NCI-H446 treated with DMSO at 0.1 percent for 48 hours (cell line): ENCODE data around the gene MFSD6L.
"Not testable (repeated sequence)": the region's sequence is repeated elsewhere in the genome, so short reads cannot be mapped to it uniquely, and the experiment has no call there.

Experiments used
- DNase-seq: peaks from one replicate; lab custom pipeline; 2025; lab: John Stamatoyannopoulos, UW

The MFSD6L gene

GRCh38 chr17:8826808-8827435, 27.8 kb upstream of the MFSD6L start:
- no peak for DNase-seq

GRCh38 chr17:8825802-8826201, 26.6 kb upstream of the MFSD6L start:
- DNase-seq: no peak

DNA sequence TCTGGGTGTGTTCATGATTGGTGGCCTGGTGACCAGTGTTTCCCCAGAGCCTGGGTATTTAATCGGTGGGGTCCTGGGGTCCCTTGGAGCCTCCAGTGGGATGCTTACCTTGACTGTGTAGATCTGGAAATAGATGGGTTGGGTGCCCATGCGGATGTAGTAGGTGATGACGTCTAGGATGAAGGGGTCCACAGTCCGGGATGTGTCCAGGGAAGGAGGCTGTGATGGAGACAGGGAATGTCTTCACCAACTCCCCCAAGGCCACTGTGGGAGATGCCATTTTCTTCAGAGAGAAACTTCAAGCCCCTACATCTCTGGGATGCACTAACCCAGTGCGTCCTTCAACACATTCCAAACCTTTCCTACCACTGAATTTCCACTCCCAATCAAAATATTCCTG, 24.1 kb upstream of the MFSD6L start:
- no peak for DNase-seq

DNA sequence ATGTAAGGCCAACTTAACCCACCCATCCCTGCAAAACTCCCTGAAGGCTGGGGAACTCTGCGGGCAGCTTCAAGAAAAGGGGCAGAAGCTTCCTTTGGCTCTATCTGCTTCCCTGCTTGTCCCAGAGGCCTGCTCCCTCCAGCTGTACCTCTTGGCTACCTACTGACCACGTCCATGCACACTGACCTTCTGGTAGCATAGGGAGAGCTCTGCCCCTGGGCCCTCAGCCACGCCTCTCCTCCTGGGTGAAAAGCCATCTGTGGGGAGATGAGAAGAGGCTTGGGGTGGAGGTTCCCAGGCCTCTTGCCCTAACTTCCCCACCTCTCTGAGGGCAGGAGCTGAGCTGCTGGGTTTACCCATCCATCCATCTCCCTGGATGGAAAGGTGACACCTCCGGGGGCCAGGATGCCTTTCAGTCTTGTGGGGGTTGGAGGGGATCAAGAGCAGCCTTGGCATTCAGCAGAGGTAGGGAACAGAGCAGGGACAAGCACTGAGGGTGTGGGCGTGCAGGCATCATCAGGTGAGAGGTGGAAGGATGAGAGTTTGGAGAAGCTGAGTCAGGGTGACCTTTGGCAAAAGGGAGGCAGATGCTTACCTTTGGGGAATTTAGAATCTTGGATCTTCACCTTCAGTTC, 23.4 kb upstream of the MFSD6L start:
- DNase-seq: no peak

DNA sequence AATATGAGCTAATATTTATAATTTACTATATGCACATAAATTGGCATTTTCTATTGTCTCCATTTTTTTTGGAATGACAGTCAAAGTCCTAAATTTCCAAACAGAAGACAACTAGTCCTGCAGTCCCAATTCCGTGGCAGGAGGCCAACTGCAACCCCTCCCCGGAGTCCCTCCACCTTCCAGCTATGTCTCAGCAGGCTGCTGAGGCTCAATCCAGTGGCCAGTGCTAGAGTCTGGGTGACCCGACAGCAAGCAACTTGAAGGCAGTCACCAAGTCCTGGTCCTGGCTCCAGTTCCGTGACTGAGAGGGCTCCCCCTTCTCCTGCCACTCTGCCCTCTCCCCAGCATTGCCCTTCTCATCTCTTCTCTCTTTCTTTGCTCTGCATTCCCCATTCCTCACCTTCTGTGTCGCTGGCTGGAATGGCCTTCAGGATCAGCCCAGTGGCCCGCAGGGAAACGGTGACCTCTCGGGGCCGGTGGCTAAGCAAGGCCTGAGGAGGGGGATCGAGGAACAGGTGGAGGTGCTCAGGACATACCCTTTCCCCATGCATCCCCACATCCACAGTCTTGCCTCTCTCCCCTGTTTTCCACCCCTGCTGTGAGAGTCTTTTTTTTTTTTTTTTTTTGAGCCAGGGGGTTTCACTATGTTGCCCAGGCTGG, 22.4 kb upstream of the MFSD6L start:
- DNase-seq: no peak

DNA sequence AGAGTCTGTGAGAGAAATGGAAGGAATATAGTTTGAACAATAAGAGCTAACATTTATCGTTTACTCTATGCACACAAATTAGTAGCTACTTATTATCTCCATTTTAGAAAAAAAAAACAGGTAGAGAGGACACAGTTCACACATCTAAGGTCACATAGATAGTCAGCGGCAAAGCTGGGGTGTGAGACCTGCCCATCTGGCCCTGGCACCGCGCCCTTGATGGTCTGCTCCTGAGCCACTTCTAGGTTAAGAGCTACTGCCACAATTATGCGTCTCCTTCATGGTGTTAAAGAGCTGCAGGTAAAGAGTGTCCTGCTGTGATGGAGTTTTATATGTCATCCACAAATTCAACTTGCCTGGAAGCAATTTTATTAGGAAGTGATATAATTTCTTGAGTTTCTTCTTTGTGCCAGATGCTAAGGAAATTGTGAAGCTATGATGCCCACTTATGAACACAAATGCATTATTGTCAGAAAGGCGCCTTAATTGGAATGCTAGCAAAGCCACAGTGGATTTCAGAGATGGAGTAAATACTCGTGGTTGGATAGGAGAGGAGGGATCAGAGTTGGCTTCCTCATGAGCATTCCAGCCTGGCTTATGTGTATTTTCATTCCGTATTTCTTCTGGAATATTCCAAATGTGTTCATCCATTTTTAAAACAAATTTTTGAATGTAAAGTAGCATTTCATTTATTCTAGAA, 21.3 kb upstream of the MFSD6L start:
- DNase-seq: no peak

DNA sequence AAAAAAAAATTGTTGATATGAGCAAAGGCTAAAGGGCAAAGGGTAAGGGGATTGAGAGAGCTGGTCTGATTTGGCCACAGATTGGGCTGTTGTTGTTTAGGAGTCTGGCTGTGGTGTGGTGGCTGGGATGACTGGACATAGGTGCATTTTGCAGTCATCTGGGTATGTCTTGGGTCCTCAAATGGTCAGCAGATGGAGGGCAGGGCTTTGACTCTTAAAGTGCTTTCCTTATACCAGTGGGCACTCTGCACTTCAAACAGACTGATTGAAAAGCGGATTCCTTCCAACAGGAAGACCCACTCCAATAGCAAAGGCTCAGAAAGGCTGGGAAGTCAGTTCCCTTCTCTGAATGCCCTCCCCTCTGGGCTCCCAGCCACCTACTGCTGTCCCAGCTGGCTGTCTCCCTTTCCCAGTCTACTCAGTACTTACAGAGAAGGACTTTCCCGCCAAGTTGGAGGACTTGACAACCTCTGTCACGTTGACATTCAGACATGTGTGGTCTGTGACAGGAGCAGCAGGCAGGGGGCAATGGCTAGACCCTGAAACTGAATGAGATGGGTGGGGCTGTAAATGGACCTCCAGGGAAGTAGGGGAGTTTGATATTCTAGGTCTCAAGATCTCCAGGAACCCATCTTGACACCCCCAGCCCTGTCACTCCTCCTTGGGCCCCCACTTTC, 19.6 kb upstream of the MFSD6L start:
- DNase-seq: no peak

DNA sequence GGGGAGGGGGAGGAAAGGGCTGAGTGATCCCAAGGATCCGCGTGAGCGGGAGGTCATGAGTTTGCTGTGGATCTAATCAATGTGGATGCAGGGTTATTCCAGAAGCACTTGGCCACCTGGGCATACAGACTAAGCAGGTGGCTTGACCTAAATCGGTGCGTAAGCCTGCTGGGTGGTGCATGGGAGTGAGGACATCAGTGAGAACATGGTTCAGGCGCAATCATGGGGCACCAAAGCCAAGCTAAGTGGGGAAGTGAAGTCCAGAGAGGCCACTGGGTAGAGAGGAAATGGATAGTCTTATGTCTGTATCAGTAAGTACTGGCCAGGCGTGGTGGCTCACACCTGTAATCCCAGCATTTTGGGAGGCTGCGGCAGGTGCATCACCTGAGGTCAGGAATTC, 18.9 kb upstream of the MFSD6L start:
- no peak for DNase-seq

DNA sequence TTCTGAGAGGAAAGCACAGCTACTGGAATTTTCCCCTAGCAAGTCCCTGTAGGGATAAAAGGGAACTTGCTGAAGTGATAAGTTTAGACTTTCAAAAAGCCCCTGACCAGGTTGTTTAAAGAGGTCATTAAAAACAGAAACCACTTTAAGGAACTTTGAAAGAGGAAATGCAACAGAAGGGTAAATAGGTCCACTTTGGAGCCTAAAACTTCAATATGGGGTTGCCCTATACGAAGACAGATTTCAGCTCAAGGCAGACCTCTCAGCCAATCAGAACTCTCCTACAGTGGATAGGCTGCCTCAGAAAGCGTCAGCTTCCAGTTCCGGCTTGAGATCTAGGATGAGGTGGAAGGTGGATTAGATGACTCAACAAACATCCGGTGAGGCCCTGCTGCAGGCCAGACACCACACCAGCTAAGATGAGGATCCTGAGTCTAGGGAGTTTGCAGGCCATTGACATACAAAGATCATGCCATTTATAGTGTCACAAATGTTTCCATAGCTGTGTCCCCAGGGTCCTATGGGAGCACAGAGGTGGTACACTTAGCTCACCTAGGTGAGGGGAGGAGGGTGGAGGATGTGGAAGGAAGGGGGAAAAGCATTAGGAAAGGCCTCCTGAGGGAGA, 7.9 kb upstream of the MFSD6L start:
- DNase-seq: no peak

- DNase-seq: no peak
Observed at GRCh38 chr17:8806253-8806925, 7.2 kb upstream of the MFSD6L start.

DNA sequence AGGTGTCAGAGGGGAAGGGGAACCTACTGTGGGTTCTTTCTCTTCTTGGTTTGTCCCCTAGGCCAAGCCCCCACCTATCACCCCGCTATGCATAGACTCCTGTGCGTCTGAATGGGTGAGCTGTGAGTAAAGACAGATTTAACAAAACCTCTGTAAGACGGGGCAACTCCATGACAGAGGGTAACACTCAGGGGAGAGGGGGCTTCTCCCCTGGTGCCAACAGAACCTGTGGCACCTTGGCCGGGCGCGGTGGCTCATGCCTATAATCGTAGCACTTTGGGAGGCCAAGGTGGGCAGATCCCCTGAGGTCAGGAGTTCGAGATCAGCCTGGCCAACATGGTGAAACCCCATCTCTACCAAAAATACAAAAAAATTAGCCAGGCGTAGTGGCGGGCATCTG, 6.2 kb upstream of the MFSD6L start:
- DNase-seq: not testable (repeated sequence)

GRCh38 chr17:8803531-8804420, 4.6 kb upstream of the MFSD6L start:
- no peak for DNase-seq

- DNase-seq: no peak
Observed at GRCh38 chr17:8801135-8801840, 2.1 kb upstream of the MFSD6L start.

DNA sequence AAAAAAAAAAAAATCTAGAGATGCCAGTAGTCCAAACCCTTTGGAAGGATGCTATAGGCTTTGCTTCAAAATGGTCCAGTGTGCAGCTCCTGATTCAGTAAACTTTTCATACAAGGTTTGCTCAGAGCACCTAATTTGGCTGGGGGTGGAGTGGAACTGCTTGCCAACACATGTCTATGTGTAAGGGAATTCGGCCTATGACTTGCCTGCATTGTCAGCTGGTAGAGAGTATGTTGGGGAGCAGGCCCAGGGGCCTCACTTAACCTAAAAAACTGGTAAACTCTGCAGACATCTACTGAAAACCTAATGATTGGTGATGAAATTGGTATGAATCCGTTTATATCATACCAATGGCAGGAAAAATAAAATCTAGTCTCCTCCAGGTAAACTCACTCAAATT, 1.5 kb upstream of the MFSD6L start:
- DNase-seq: no peak

- no peak for DNase-seq
Observed at GRCh38 chr17:8799570-8800212, 526 bp upstream of the MFSD6L start.

GRCh38 chr17:8798176-8798845, 854 bp downstream of the MFSD6L start:
- DNase-seq: no peak

DNA sequence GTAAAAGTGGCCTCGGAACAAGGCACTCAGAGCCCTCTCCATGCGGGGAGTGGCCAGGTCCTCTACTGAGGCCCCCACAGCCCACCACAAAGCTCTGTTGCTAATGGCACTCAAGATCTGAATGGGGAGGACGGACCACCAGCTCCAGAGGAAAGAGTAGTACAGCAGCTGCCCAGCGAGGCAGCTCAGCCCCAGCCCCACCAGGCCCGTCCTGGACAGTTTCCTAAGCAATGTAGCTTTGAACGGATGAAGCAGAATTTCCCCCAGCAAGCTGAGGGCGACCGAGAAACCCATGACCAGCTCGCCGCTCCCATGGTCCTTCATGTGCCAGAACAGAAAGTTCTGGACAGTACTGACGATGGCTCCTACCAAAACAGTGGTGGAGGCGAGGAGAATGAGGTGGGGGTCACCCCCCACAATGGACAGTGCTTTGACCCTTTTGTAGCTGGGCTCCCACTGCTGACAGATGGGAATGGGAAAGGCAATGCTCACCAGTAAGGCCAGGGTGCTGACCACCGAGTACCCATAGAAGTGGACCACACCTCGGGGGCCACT, 1.5 kb downstream of the MFSD6L start:
- no peak for DNase-seq

GRCh38 chr17:8794636-8795035, 4.5 kb downstream of the MFSD6L start:
- DNase-seq: no peak
